Activated B cell treated with CpG ODN at 0.5 μM for 24 hours (primary cell): ENCODE data around the gene CYP4A22. TPM values are rescaled to one million over a fixed set of nuclear protein-coding genes. Genes with fewer than 3 reads are reported as not detected.
"Not testable (repeated sequence)": the region's sequence is repeated elsewhere in the genome, so short reads cannot be mapped to it uniquely, and the experiment has no call there.

Experiments used
- ATAC-seq: fragments of 200-7000 bp; cut with Tn5 transposase; one replicate; pipeline ENCODE4 v1.10.0; 2021; ENCODE audit warnings: low read depth, mild to moderate bottlenecking, moderate library complexity
- CTCF ChIA-PET: fragments of 350-600 bp; sonication (Branson Sonifier 250); formaldehyde crosslinking; loops from one replicate; lab custom pipeline; 2021; ENCODE audit warnings: antibody characterized with exemption; lab: Charles Lee
- POLR2A ChIA-PET: fragments of 350-600 bp; sonication (Branson Sonifier 250); formaldehyde crosslinking; loops from one replicate; lab custom pipeline; 2021; ENCODE audit warnings: antibody characterized with exemption; lab: Charles Lee
- DNase-seq: peaks from one replicate; pipeline ENCODE4 v3.0.0; 2022
- H3K27ac Mint-ChIP-seq: one replicate; pipeline ENCODE4 v1.8.0; 2020; ENCODE audit warnings: mixed read lengths
- H3K27me3 Mint-ChIP-seq: one replicate; pipeline ENCODE4 v1.8.0; 2021; ENCODE audit warnings: mixed read lengths
- H3K36me3 Mint-ChIP-seq: one replicate; pipeline ENCODE4 v1.8.0; 2021; ENCODE audit warnings: low read depth, mixed read lengths
- H3K4me1 Mint-ChIP-seq: one replicate; pipeline ENCODE4 v1.8.0; 2021; ENCODE audit warnings: mixed read lengths
- H3K4me3 Mint-ChIP-seq: one replicate; pipeline ENCODE4 v1.8.0; 2020; ENCODE audit warnings: mild to moderate bottlenecking, mixed read lengths
- H3K9me3 Mint-ChIP-seq: one replicate; pipeline ENCODE4 v1.8.0; 2020; ENCODE audit warnings: mixed read lengths
- intact Hi-C: fragments of 100-400 bp; cut with micrococcal nuclease; formaldehyde crosslinking; loops from one replicate; pipeline ENCODE4 v1.15.1; 2024
- total RNA-seq: library from RNA; stranded (reverse); gene quantifications from 2 replicates; pipeline ENCODE4 v1.2.3, GENCODE V29; 2022
- TF ChIP-seq, protein P1 (sequence below): fragments of 200-600 bp; IDR thresholded peaks from one replicate; pipeline ENCODE4 v1.8.0; 2022; ENCODE audit warnings: antibody characterized with exemption, mild to moderate bottlenecking

Gene CYP4A22
- total RNA-seq, 1 donor from 2014 or later, result not detected

DNA sequence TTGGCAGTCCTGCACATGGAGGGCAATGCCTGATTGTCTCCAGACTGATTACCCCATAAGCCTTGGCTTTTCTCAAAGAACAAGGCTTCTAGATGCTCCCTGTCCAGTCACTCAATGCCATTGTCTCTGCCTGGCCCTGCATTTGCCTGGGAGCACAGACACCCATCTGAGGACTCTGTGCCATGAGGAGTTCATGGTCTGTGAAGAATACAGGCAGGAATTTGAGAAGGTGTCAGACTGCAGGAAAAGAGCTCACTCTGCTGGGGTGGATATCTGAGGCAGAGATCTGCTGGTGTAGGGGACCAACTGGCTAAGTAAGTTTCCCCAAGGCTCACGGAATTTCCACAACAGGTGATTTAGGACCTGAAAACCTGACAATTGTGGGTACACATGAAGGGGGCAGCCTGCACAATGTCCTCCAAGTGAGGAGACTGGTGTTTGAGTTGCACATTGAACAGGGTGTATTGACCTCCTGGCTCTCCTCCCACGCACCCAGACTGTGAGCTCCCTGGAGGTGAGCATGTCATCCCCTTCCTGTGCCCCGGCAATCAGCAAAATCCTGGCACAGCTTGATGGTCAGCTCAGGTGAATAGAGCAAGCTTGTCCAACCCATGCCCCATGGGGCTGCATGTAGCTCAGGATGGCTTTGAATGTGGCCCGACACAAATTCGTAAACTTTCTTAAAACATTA, 829 bp downstream of the CYP4A22 start:
- DNase-seq (no peak), ATAC-seq (no peak)
- no peaks in the 10 kb centered on the region for H3K4me1 Mint-ChIP-seq
- TF ChIP-seq, protein P1, sequence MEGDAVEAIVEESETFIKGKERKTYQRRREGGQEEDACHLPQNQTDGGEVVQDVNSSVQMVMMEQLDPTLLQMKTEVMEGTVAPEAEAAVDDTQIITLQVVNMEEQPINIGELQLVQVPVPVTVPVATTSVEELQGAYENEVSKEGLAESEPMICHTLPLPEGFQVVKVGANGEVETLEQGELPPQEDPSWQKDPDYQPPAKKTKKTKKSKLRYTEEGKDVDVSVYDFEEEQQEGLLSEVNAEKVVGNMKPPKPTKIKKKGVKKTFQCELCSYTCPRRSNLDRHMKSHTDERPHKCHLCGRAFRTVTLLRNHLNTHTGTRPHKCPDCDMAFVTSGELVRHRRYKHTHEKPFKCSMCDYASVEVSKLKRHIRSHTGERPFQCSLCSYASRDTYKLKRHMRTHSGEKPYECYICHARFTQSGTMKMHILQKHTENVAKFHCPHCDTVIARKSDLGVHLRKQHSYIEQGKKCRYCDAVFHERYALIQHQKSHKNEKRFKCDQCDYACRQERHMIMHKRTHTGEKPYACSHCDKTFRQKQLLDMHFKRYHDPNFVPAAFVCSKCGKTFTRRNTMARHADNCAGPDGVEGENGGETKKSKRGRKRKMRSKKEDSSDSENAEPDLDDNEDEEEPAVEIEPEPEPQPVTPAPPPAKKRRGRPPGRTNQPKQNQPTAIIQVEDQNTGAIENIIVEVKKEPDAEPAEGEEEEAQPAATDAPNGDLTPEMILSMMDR, result no peak
- H3K27ac Mint-ChIP-seq, result no peak overlapping the region
- H3K9me3 Mint-ChIP-seq, result no peaks in the 10 kb centered on the region
- intact Hi-C loops, result no loop called here
- ChIA-PET CTCF (no interaction called here), POLR2A (no interaction called here)
- H3K4me3 Mint-ChIP-seq, result no peak overlapping the region
- peaks cover 2% of the 10 kb centered on the region for H3K27me3 Mint-ChIP-seq
- no peaks in the 10 kb centered on the region for H3K36me3 Mint-ChIP-seq

DNA sequence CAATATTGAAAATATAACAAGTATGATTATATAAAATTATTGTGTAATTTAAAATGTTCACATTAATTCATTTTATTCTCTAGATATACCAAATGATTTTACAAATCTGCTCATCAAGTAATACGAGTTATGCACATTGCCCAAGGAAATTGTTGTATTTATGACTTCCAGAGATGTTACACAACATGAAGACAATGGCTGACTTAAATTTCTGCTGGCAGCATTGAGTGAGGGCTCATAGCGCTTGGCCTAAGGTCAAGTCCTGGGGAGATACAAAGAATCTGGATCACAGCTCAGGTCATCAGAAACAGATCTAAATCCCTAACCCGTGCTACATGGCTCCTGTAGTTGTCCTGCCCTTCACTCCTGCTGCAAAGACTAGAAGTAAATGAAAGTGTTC, 3.1 kb downstream of the CYP4A22 start:
- H3K4me1 Mint-ChIP-seq, DNase-seq, ATAC-seq, POLR2A ChIA-PET, H3K36me3 Mint-ChIP-seq, H3K4me3 Mint-ChIP-seq, H3K27ac Mint-ChIP-seq, H3K9me3 Mint-ChIP-seq, H3K27me3 Mint-ChIP-seq, intact Hi-C loops, CTCF ChIA-PET: not testable (repeated sequence)

DNA sequence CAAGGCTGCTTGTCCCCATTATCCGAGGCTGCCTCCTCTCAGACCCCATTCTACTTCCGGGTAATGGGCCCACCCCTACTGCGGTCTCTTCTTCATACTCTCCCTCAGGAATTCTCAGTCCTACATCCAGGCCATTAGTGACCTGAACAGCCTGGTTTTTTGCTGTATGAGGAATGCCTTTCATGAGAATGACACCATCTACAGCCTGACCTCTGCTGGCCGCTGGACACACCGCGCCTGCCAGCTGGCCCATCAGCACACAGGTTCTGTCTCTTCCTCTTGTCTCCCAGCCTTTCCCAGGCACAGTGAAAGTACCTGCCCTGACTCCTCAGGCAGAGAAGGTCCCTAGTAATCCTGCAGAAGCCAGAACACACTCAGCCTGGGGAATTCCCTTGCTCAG, 6.4 kb downstream of the CYP4A22 start:
- H3K9me3 Mint-ChIP-seq, H3K27me3 Mint-ChIP-seq, DNase-seq, H3K4me1 Mint-ChIP-seq, H3K4me3 Mint-ChIP-seq, CTCF ChIA-PET, H3K36me3 Mint-ChIP-seq, POLR2A ChIA-PET, H3K27ac Mint-ChIP-seq, intact Hi-C loops, ATAC-seq: not testable (repeated sequence)

DNA sequence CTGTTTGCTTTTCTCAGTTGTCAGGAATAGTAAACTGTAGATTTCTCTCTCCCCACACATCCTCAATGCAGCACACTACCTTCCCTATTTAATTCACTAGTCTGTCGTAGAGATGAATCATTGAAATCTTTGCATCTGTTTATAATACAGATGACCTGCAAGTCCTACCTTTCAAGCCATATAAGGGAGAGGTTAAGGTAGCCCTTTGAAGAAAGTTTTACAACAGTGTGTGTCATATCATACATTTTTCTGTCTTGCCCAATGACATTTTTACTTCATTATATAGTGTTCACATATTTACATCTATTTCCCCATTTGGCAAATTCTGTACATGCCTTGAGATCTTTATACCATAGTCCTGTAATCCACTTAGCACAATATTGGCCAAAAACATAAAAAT, 9.3 kb downstream of the CYP4A22 start:
- H3K4me3 Mint-ChIP-seq, ATAC-seq, H3K4me1 Mint-ChIP-seq, CTCF ChIA-PET, H3K27ac Mint-ChIP-seq, POLR2A ChIA-PET, H3K36me3 Mint-ChIP-seq, H3K9me3 Mint-ChIP-seq, DNase-seq: not testable (repeated sequence)
- intact Hi-C loops, result loop anchor here (5.0 kb wide), 1 partner anchor 219 kb away; no protein-coding TSS in a partner anchor
- H3K27me3 Mint-ChIP-seq, result peaks cover 14% of the 10 kb centered on the region

DNA sequence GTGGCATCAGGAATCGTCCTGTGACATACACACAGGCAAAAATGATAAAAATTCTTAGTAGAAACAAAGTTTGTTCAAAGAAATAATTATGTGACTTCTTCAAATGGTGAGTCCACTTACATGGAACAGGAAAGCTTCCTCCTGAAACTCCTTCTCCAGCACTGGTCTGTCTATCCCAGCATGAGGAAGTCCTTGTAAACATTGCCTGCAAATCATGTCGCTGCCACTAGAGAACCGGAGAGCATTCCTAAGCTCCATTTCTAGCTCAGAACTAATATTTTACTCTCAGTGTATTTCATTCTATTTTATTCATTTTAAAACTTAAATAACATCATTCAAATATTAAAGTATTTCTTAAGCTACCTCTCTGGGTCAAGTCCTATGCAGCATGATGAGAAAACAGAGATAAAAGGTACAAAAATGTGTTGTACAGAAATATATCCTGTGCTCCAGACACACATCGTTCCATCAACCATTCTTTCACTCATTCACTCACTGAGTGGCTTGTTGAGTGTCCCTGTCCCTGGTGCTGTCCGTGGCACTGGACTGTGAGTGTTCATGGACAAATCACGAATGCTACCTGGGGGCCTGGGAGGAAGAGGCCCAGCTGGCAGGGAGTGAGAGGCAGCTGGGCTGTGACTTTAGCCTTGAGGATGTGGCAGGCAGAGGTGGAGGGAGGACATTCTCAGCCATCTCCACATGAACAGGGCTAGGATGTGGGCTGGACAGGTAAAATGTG, 10.0 kb downstream of the CYP4A22 start:
- no peaks in the 10 kb centered on the region for H3K4me1 Mint-ChIP-seq
- ChIA-PET POLR2A (no interaction called here), CTCF (no interaction called here)
- TF ChIP-seq, protein P1, result no peak
- DNase-seq, result no peak
- H3K27ac Mint-ChIP-seq, result no peak overlapping the region
- H3K27me3 Mint-ChIP-seq, result peaks cover 15% of the 10 kb centered on the region
- H3K36me3 Mint-ChIP-seq, result no peaks in the 10 kb centered on the region
- ATAC-seq, result no peak
- no peak overlapping the region for H3K4me3 Mint-ChIP-seq
- intact Hi-C loops, result loop anchor here (5.0 kb wide), 1 partner anchor 220 kb away; no protein-coding TSS in a partner anchor
- H3K9me3 Mint-ChIP-seq, result no peaks in the 10 kb centered on the region

DNA sequence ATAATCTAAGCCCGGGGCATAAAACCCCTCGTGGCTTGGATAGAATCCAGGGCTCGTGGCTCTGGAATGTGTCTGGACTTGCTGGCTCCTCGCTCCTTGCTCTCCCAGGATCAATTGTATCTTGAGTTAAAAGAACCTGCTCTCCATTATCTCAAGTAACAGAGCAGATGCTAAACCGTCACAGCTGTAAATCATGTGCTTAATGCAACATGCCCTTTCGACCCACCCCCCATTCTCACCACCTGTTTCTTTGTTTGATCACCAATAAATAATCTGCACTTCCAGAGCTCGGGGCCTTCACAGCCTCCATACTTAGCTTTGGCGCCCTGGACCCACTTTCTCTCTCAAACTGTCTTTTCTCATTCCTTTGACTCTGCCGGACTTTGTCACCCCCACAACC, 11.9 kb downstream of the CYP4A22 start:
- DNase-seq, ATAC-seq, H3K9me3 Mint-ChIP-seq, H3K36me3 Mint-ChIP-seq, CTCF ChIA-PET, H3K27ac Mint-ChIP-seq, POLR2A ChIA-PET, H3K4me3 Mint-ChIP-seq, H3K4me1 Mint-ChIP-seq: not testable (repeated sequence)
- intact Hi-C loops, result loop anchor here (5.0 kb wide), 1 partner anchor 222 kb away; no protein-coding TSS in a partner anchor
- peaks cover 22% of the 10 kb centered on the region for H3K27me3 Mint-ChIP-seq

DNA sequence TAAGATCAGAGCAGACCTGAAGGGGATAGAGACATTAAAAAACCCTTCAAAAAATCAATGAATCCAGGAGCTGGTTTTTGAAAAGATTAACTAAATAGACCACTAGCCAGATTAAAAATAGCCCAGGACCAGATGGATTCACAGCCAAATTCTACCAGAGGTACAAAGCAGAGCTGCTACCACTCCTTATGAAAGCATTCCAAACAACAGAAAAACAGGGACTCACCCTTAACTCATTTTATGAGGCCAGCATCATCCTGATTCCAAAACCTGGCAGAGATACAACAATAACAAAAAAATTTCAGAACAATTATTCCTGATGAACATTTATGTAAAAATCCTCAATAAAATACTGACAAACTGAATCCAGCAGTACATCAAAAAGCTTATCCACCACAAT, 19.2 kb downstream of the CYP4A22 start:
- H3K36me3 Mint-ChIP-seq, ATAC-seq, CTCF ChIA-PET, POLR2A ChIA-PET, H3K27ac Mint-ChIP-seq, H3K4me1 Mint-ChIP-seq, intact Hi-C loops, DNase-seq, H3K4me3 Mint-ChIP-seq: not testable (repeated sequence)
- Mint-ChIP-seq H3K9me3 (peaks cover 16% of the 10 kb centered on the region), H3K27me3 (peaks cover 14% of the 10 kb centered on the region)

DNA sequence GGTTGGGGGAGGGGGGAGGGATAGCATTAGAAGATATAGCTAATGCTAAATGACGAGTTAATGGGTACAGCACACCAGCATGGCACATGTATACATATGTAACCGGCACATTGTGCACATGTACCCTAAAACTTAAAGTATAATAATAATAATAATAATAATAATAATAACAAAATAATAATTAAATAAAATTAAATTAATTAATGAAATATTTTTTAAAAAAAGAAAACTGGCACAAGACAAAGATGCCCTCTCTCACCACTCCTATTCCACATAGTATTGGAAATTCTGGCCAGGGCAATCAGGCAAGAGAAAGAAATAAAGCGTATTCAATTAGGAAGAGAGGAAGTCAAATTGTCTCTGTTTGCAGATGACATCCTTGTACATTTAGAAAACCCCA, 20.7 kb downstream of the CYP4A22 start:
- H3K27me3 Mint-ChIP-seq, result peaks cover 12% of the 10 kb centered on the region
- DNase-seq, H3K27ac Mint-ChIP-seq, intact Hi-C loops, ATAC-seq, CTCF ChIA-PET, POLR2A ChIA-PET, H3K4me3 Mint-ChIP-seq, H3K36me3 Mint-ChIP-seq, H3K4me1 Mint-ChIP-seq: not testable (repeated sequence)
- peaks cover 16% of the 10 kb centered on the region for H3K9me3 Mint-ChIP-seq
